HL-60/S4 (cell line): ENCODE data around the gene FOXN3.

ENCODE experiments used
- in situ Hi-C: fragments of 300-500 bp; cut with MboI; formaldehyde crosslinking; loops from 2 replicates; pipeline ENCODE4 v1.14.3; 2022; ENCODE audit warnings: low sequenced_read_pairs

The FOXN3 gene

GRCh38 chr14:89340200-89341181 is 76.5 kb downstream of the FOXN3 start:
- in situ Hi-C loops, result no loop called here

GRCh38 chr14:89339579-89339978 is 77.5 kb downstream of the FOXN3 start:
- in situ Hi-C loops, result no loop called here

- in situ Hi-C loops, result no loop called here
Measured at GRCh38 chr14:89339158-89339557, 77.9 kb downstream of the FOXN3 start.

GRCh38 chr14:89336338-89336737 is 80.7 kb downstream of the FOXN3 start:
- in situ Hi-C loops, result no loop called here

- in situ Hi-C loops, result no loop called here
Measured at GRCh38 chr14:89332031-89332430, 85.0 kb downstream of the FOXN3 start.

GRCh38 chr14:89331398-89331797 is 85.6 kb downstream of the FOXN3 start:
- in situ Hi-C loops, result no loop called here

- in situ Hi-C loops, result no loop called here
Measured at GRCh38 chr14:89330236-89331002, 86.6 kb downstream of the FOXN3 start.

- in situ Hi-C loops, result no loop called here
Measured at GRCh38 chr14:89327771-89328212, 89.2 kb downstream of the FOXN3 start.

GRCh38 chr14:89325959-89326358 is 91.1 kb downstream of the FOXN3 start:
- in situ Hi-C loops, result no loop called here

- in situ Hi-C loops, result no loop called here
Measured at GRCh38 chr14:89325299-89325883, 91.6 kb downstream of the FOXN3 start.

GRCh38 chr14:89324501-89325298 is 92.3 kb downstream of the FOXN3 start:
- in situ Hi-C loops, result no loop called here

- in situ Hi-C loops, result no loop called here
Measured at GRCh38 chr14:89320381-89321000, 96.5 kb downstream of the FOXN3 start.

GRCh38 chr14:89319687-89320086 is 97.3 kb downstream of the FOXN3 start:
- in situ Hi-C loops, result no loop called here

GRCh38 chr14:89317051-89317691 is 99.9 kb downstream of the FOXN3 start:
- in situ Hi-C loops, result no loop called here

- in situ Hi-C loops, result no loop called here
Measured at GRCh38 chr14:89315493-89316470, 101.3 kb downstream of the FOXN3 start.

- in situ Hi-C loops, result no loop called here
Measured at GRCh38 chr14:89314274-89314673, 102.8 kb downstream of the FOXN3 start.

GRCh38 chr14:89312932-89313331 is 104.1 kb downstream of the FOXN3 start:
- in situ Hi-C loops, result no loop called here

GRCh38 chr14:89310211-89310610 is 106.8 kb downstream of the FOXN3 start:
- in situ Hi-C loops, result no loop called here
